HG03442 (cell line): ENCODE data around the gene ZNF888.
"Not testable (repeated sequence)": the region's sequence is repeated elsewhere in the genome, so short reads cannot be mapped to it uniquely, and the experiment has no call there.

ENCODE experiments used
- ATAC-seq: cut with Tn5 transposase; IDR thresholded peaks from one replicate; pipeline ENCODE4 v1.9.1; 2021; ENCODE audit warnings: mild to moderate bottlenecking, moderate library complexity; ENCODE audit not compliant: unreplicated experiment

The ZNF888 gene

GRCh38 chr19:52880895-52881389 lies 42.3 kb downstream of the ZNF888 start:
- ATAC-seq = no peak

- not testable (repeated sequence) for ATAC-seq
Observed at GRCh38 chr19:52872996-52873395, 50.2 kb downstream of the ZNF888 start.

- no peak for ATAC-seq
Observed at GRCh38 chr19:52871466-52871865, 51.8 kb downstream of the ZNF888 start.

GRCh38 chr19:52868031-52868430 lies 55.2 kb downstream of the ZNF888 start:
- not testable (repeated sequence) for ATAC-seq

- peak; percentile 95 for ATAC-seq
Observed at GRCh38 chr19:52857378-52858191, 65.6 kb downstream of the ZNF888 start, which contains the start of gene ZNF468. Gene ZNF468, minus strand, starts transcription at chr19:52857619. Its CDS starts 3,347 bp downstream, at chr19:52854272.

- ATAC-seq = peak; percentile 18
Observed at GRCh38 chr19:52856540-52857377, 66.5 kb downstream of the ZNF888 start.
